Calu3 (cell line): ENCODE measurements around the gene PTBP1. TPM values are rescaled to one million over a fixed set of nuclear protein-coding genes. Genes with fewer than 3 reads are reported as not detected.
A peak's percentile ranks its signal among the peaks of the same experiment; 100 is the strongest.

ENCODE experiments used
- BruUV-seq: library from RNA; stranded (reverse); fragments of 400-500 nt; replicated peaks from 2 replicates; lab custom pipeline; 2021; lab: Mats Ljungman, UMichigan
- CTCF ChIA-PET: fragments of 300-600 bp; sonication (Branson Sonifier 250); formaldehyde crosslinking; loops from one replicate; lab custom pipeline; 2022; ENCODE audit warnings: antibody characterized with exemption; lab: Charles Lee
- DNase-seq: peaks from one replicate; pipeline ENCODE4 v3.0.0; 2022
- H3K27ac Mint-ChIP-seq: one replicate; pipeline ENCODE4 v1.8.0; 2022; ENCODE audit warnings: mixed read lengths; ENCODE audit not compliant: unreplicated experiment
- H3K27me3 Mint-ChIP-seq: one replicate; pipeline ENCODE4 v1.8.0; 2022; ENCODE audit warnings: mixed read lengths; ENCODE audit not compliant: unreplicated experiment
- H3K36me3 Mint-ChIP-seq: one replicate; pipeline ENCODE4 v1.8.0; 2022; ENCODE audit warnings: mild to moderate bottlenecking, moderate library complexity, mixed read lengths; ENCODE audit not compliant: insufficient read depth, unreplicated experiment
- H3K4me1 Mint-ChIP-seq: one replicate; pipeline ENCODE4 v1.8.0; 2022; ENCODE audit warnings: mild to moderate bottlenecking, low read depth, mixed read lengths; ENCODE audit not compliant: unreplicated experiment
- H3K4me3 Mint-ChIP-seq: one replicate; pipeline ENCODE4 v1.8.0; 2022; ENCODE audit warnings: mild to moderate bottlenecking, low read depth, moderate library complexity, mixed read lengths; ENCODE audit not compliant: unreplicated experiment
- H3K9me3 Mint-ChIP-seq: one replicate; pipeline ENCODE4 v1.8.0; 2022; ENCODE audit warnings: low read depth, mixed read lengths; ENCODE audit not compliant: unreplicated experiment
- intact Hi-C: fragments of 100-400 bp; cut with micrococcal nuclease; formaldehyde crosslinking; loops from one replicate; pipeline ENCODE4 v1.10.0; 2022; ENCODE audit not compliant: unreplicated experiment
- total RNA-seq: library from RNA; stranded (reverse); gene quantifications from 2 replicates; pipeline ENCODE4 v1.2.3, GENCODE V29; 2022
- TF ChIP-seq, protein P1 (sequence below): fragments of 200-600 bp; IDR thresholded peaks from one replicate; pipeline ENCODE4 v1.8.0; 2022; ENCODE audit warnings: antibody characterized with exemption; ENCODE audit not compliant: unreplicated experiment

The PTBP1 gene
- total RNA-seq, 1 experiment from 2014 or later: 409 TPM

DNA sequence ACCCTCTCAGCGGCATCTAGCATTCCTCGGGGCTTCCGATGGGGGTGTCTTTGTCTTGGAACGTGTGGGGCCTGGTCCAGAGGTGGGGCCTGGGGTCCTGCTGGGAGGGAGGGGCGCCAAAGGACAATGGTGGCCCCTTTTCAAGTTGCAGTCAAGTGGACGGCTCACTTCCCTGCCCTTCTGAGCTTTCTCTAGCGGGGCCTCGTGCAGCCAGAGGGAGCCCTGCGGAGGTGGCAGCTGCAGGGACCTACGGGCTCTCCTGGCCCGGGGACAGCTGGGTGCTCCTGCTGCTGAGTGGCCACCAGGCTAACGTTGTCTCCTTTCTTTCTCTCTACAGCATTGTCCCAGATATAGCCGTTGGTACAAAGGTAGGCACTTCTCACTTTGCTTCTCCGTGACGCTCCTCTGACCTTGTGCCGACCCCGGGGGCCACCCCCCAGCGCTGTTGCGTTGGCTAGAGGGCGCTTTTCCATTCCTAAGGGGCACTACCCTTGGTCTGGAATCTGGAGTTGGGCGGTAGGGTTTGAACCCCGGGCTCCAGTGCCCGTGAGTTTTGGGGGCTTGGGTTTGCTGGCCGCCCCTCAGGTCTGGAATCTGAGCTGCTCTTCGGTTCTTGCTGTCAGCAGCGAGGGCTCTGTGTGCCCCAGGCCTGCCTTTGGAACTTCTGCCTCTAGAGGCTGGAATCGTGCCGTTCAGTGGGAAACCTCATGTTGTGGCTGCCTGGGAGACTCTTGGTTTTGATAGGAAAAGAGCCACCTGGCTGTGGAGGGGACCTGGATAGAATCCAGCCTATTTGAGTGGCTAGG lies 2.0 kb downstream of the PTBP1 start:
- no TSS peak for BruUV-seq
- peak overlapping the region; percentile 77 for H3K4me3 Mint-ChIP-seq
- CTCF ChIA-PET: interaction anchor here (0.6 to 1.0 kb wide), 2 partner anchors 16 to 94 kb away, joined by 3 read pairs; no protein-coding TSS in a partner anchor
- no peaks in the 10 kb centered on the region for H3K27me3 Mint-ChIP-seq
- H3K36me3 Mint-ChIP-seq: peaks cover 69% of the 10 kb centered on the region
- H3K27ac Mint-ChIP-seq: peak overlapping the region; percentile 73
- no peak for DNase-seq
- peaks cover 10% of the 10 kb centered on the region for H3K4me1 Mint-ChIP-seq
- no peaks in the 10 kb centered on the region for H3K9me3 Mint-ChIP-seq
- intact Hi-C loops: no loop called here
- TF ChIP-seq, protein P1, sequence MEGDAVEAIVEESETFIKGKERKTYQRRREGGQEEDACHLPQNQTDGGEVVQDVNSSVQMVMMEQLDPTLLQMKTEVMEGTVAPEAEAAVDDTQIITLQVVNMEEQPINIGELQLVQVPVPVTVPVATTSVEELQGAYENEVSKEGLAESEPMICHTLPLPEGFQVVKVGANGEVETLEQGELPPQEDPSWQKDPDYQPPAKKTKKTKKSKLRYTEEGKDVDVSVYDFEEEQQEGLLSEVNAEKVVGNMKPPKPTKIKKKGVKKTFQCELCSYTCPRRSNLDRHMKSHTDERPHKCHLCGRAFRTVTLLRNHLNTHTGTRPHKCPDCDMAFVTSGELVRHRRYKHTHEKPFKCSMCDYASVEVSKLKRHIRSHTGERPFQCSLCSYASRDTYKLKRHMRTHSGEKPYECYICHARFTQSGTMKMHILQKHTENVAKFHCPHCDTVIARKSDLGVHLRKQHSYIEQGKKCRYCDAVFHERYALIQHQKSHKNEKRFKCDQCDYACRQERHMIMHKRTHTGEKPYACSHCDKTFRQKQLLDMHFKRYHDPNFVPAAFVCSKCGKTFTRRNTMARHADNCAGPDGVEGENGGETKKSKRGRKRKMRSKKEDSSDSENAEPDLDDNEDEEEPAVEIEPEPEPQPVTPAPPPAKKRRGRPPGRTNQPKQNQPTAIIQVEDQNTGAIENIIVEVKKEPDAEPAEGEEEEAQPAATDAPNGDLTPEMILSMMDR: no peak

DNA sequence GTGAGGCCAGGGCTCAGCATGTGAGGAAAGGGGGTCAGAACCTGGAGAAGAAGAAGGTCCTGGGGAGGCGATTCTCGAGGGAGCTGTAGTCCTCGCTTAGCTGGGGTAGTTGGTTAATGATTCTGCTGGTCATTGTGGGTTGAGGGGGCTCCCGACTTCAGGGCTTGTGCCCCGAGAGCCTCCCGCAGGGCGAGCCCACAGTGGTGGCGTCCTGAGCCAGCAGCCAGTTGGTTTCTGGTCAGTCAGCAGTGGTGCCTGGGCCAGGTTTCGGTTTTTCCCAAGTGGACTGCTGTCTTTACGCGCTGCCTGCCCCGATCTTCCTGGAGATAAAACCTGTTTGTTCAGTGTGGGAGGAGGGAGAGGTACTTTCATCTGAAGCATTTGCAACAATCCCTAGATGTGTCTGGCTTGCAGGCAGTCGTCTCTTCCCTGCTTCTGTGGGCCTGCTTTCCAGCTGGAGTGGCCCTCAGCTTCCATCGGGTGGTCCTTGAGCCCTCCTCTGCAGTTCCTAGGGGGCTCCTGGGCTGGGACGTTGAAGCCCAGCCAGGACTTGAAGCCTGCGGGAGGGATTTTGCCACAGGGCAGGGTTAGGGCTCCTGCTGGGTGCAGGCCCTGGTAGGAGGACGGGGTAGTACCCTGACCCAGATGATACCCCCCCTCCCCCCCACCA lies 3.2 kb downstream of the PTBP1 start:
- TF ChIP-seq, protein P1: no peak
- BruUV-seq: no TSS peak
- Mint-ChIP-seq H3K27ac (peak overlapping the region; percentile 73), H3K4me3 (peak overlapping the region; percentile 77), H3K27me3 (no peaks in the 10 kb centered on the region), H3K36me3 (peaks cover 77% of the 10 kb centered on the region), H3K9me3 (no peaks in the 10 kb centered on the region), H3K4me1 (peaks cover 10% of the 10 kb centered on the region)
- intact Hi-C loops: no loop called here
- DNase-seq: peak; percentile 36
- CTCF ChIA-PET: interaction anchor here (0.5 kb wide), 1 partner anchor 44 kb away, joined by 6 read pairs; no protein-coding TSS in a partner anchor

GRCh38 chr19:801030-801860 lies 4.0 kb downstream of the PTBP1 start:
- CTCF ChIA-PET: interaction anchor here (0.5 kb wide), 1 partner anchor 43 kb away, joined by 6 read pairs; no protein-coding TSS in a partner anchor
- Mint-ChIP-seq H3K36me3 (peaks cover 75% of the 10 kb centered on the region), H3K27ac (no peak overlapping the region), H3K4me1 (peaks cover 10% of the 10 kb centered on the region), H3K4me3 (peak overlapping the region; percentile 77), H3K27me3 (no peaks in the 10 kb centered on the region), H3K9me3 (no peaks in the 10 kb centered on the region)
- no TSS peak for BruUV-seq
- intact Hi-C loops: no loop called here
- peak; percentile 38 for DNase-seq
- TF ChIP-seq, protein P1: no peak

- BruUV-seq: no TSS peak
- intact Hi-C loops: no loop called here
Observed at GRCh38 chr19:801861-802497, 4.7 kb downstream of the PTBP1 start.

More at GRCh38 chr19:801861-802497, 4.7 kb downstream of the PTBP1 start:
- DNase-seq: no peak
- H3K4me1 Mint-ChIP-seq: peaks cover 10% of the 10 kb centered on the region
- H3K27ac Mint-ChIP-seq: no peak overlapping the region
- CTCF ChIA-PET: no interaction called here
- H3K36me3 Mint-ChIP-seq: peaks cover 75% of the 10 kb centered on the region
- peak overlapping the region; percentile 77 for H3K4me3 Mint-ChIP-seq
- H3K9me3 Mint-ChIP-seq: no peaks in the 10 kb centered on the region
- TF ChIP-seq, protein P1: no peak
- H3K27me3 Mint-ChIP-seq: no peaks in the 10 kb centered on the region
